Measurements from ENCODE around the gene HRNR. TPM values are rescaled to one million over a fixed set of nuclear protein-coding genes. Genes with fewer than 3 reads are reported as not detected.

HRNR gene
- total RNA-seq, 4 donors from 2014 or later, result 0.18 TPM; not detected in 3

DNA sequence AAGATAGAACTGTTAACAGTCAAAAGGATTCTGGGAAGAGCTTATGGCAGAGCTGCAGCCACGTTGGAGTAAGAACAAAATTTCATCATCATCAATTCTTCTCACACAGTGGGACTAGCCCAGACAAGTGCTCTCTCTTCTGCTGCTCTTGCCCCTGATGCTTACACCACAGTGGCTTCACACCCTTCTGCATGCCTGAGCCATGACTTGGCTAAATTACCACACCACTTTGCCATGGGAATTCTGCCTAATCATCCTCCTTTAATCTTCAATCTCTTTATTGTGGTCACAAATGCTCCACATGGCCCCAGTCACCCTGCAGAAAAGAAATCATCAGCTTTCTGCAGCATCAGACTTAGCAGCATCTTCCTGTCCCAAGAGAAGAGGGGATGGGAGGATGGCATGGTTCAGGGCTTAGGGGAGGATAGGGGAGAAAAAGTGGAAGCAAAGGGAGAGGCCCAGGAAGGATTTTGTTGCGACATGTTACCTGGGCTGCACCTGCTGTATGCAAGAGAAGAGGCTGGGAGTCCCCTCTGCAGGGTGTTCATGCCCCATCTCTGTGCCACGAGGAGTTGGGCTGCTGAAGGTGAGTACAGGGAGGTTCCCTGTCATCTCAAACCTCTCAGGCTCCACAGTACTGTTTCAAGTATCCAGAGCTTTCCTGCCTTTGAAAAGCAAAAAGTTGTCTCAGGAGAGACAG is 56.0 kb downstream of the HRNR start:
- no peaks in the 10 kb centered on the region for H3K36me3 ChIP-seq
- intact Hi-C loops (cut with DNase I), result no loop called here
- no peaks in the 10 kb centered on the region for H3K9me3 ChIP-seq
- no peak overlapping the region for H3K4me3 ChIP-seq
- no peaks in the 10 kb centered on the region for H3K27me3 ChIP-seq
- 4 to 36% methylated on average over 3 of the region's 3 CpGs for WGBS, 2 donors
- H3K4me1 ChIP-seq, result peaks cover 55 to 88% (median 68%) of the 10 kb centered on the region in 3 donors
- H3K27ac ChIP-seq, result peak overlapping the region; percentile 74 to 86 (median 82)
- TF ChIP-seq, protein P1, sequence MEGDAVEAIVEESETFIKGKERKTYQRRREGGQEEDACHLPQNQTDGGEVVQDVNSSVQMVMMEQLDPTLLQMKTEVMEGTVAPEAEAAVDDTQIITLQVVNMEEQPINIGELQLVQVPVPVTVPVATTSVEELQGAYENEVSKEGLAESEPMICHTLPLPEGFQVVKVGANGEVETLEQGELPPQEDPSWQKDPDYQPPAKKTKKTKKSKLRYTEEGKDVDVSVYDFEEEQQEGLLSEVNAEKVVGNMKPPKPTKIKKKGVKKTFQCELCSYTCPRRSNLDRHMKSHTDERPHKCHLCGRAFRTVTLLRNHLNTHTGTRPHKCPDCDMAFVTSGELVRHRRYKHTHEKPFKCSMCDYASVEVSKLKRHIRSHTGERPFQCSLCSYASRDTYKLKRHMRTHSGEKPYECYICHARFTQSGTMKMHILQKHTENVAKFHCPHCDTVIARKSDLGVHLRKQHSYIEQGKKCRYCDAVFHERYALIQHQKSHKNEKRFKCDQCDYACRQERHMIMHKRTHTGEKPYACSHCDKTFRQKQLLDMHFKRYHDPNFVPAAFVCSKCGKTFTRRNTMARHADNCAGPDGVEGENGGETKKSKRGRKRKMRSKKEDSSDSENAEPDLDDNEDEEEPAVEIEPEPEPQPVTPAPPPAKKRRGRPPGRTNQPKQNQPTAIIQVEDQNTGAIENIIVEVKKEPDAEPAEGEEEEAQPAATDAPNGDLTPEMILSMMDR (IDR thresholded peaks at IDR 0.05), result no peak
- TF ChIP-seq POLR2A (IDR thresholded peaks at IDR 0.05), result no peak
- no peak for DNase-seq

DNA sequence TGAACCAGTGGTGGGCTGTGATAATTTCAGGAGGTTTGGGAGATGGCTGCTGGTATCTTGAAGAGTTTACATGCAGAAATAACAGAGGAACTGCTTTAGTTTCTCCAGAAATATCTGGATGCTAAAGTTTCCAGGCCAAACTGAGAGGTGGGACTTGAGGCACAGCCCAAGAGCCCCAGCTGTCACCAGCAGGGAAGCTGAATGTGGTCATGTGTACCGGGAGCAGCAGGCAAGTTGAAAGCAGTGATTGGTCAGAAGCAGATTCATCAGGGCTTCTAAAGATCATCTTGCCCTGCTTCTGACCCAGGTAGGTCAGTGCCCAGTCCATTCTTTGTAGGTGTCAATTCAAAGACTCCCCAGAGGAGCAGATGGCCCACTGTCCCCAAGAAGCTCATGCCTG is 57.0 kb downstream of the HRNR start:
- TF ChIP-seq, protein P1 (IDR thresholded peaks at IDR 0.05), result no peak
- no peak for TF ChIP-seq POLR2A (IDR thresholded peaks at IDR 0.05)
- H3K27me3 ChIP-seq, result no peaks in the 10 kb centered on the region
- peak overlapping the region; percentile 72 to 86 (median 82) for H3K27ac ChIP-seq
- H3K9me3 ChIP-seq, result no peaks in the 10 kb centered on the region
- H3K4me3 ChIP-seq, result no peak overlapping the region
- intact Hi-C loops (cut with DNase I), result no loop called here
- peaks cover 55 to 97% (median 72%) of the 10 kb centered on the region in 3 donors for H3K4me1 ChIP-seq
- no peak for DNase-seq
- 0 to 50% methylated on average over 1 of the region's 1 CpG for WGBS, 2 donors
- no peaks in the 10 kb centered on the region for H3K36me3 ChIP-seq

DNA sequence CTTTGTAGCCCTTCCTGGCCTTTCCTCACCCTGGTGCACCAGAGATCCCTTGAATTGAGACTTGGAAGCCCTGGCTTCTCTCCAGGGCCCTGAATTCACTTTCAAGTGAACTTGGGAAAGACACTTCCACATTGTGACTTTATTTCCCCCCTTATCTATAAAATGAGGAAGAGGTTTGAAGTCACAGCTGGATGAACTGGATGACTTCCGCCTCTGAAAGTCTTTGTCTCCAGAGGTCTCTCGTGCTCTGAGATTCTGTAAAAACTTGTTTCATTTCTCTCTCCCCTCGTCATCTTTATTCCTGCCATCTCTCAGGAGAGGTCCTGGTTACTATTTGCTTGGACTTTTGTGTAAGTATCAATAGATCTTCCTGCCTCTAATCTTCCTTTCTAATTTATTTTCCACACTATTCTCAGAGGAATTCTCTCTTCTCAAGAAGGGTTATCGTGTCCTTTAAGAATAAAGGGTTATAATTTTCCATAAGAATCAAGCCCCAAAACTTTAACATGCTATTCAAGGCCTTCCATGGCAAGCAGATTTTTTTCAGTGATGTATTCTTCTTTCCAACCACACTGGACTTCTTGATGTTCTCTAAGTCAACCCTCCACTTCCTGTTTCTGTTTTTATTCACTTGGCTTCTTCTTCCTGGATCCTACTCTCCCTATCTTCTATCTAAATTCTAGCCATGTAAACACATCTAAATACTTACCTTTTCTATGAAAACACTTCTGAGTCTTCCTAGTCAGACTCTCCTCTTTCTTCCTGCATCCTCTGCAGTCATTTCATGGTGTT is 58.5 kb downstream of the HRNR start:
- Histone ChIP-seq H3K4me3 (no peak overlapping the region), H3K9me3 (no peaks in the 10 kb centered on the region), H3K36me3 (no peaks in the 10 kb centered on the region), H3K4me1 (peaks cover 53 to 84% (median 69%) of the 10 kb centered on the region in 3 donors), H3K27ac (peak overlapping the region; percentile 72 to 86 (median 78)), H3K27me3 (no peaks in the 10 kb centered on the region)
- DNase-seq, result no peak
- no peak for TF ChIP-seq POLR2A (IDR thresholded peaks at IDR 0.05)
- TF ChIP-seq, protein P1 (IDR thresholded peaks at IDR 0.05), result no peak
- intact Hi-C loops (cut with DNase I), result no loop called here
- 62 to 81% methylated on average over 4 of the region's 4 CpGs for WGBS, 2 donors

DNA sequence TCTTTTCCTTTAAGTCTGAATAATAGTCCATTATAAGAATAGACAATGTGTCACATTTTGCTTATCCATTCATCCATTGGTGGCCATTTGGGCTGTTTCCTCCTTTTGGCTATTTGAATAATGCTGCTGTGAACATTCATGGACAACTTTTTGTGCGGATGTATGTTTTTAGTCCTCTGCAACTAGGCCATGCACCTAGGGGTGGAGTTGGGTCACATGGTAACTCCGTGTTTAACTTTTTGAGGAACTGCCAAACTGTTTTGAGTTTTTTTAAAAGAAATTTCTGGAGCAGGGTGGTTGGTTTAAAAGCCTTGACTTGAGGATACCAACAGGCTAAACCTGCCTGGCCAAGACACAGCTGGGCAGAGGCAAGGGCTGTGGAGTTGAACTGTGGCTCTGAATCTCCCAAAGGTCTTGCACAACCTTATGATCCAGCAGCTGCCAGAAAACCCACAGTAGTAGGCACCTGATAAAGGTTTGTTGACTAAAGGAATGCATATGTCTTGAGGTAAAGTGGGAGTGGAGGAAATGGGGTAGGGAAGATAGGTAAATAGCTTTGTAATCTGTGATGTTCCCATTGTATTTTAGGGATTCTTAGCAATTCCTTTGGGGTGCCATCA is 59.4 kb downstream of the HRNR start:
- Histone ChIP-seq H3K9me3 (no peaks in the 10 kb centered on the region), H3K27ac (peak overlapping the region; percentile 72 to 86 (median 78)), H3K27me3 (no peaks in the 10 kb centered on the region), H3K4me3 (no peak overlapping the region), H3K36me3 (no peaks in the 10 kb centered on the region), H3K4me1 (peaks cover 46 to 75% (median 61%) of the 10 kb centered on the region in 3 donors)
- no peak for DNase-seq
- 45 to 48% methylated on average over 2 of the region's 2 CpGs for WGBS, 2 donors
- intact Hi-C loops (cut with DNase I), result no loop called here
- TF ChIP-seq POLR2A (IDR thresholded peaks at IDR 0.05), result no peak
- TF ChIP-seq, protein P1 (IDR thresholded peaks at IDR 0.05), result no peak

Measured in esophagus squamous epithelium (tissue), 5 donors.